K562 (cell line): ENCODE results near the gene NELFE. TPM values are rescaled to one million over a fixed set of nuclear protein-coding genes. Genes with fewer than 3 reads are reported as not detected.

Experiments used
- CEBPB ChIP-seq: fragments of 450-650 bp; IDR thresholded peaks from 2 replicates; pipeline ENCODE4 v1.6.1; 2016; ENCODE audit warnings: missing genetic modification characterization, missing compliant biosample characterization
- HDAC1 ChIP-seq, 2 experiments: fragments of 450-650 bp; IDR thresholded peaks; 2 replicates each; pipeline ENCODE4 v1.6.1; 2016 to 2017; ENCODE audit warnings: inconsistent platforms in 1 of 2, mild to moderate bottlenecking in 1 of 2, moderate library complexity in 1 of 2
- LARP7 ChIP-seq: fragments of 450-650 bp; IDR thresholded peaks from 2 replicates; pipeline ENCODE4 v1.6.1; 2016
- NFRKB ChIP-seq: fragments of 450-650 bp; IDR thresholded peaks from 2 replicates; pipeline ENCODE4 v1.6.1; 2016; ENCODE audit warnings: low read depth
- NR4A1 ChIP-seq, 2 experiments: fragments of 250-450 bp in 1 of 2; fragments of 450-650 bp in 1 of 2; sonication (Bioruptor Pico) in 1 of 2; IDR thresholded peaks; 2 replicates each; pipeline versions ENCODE4 v1.4.0 to v1.6.1; 2016 to 2020; ENCODE audit warnings: mild to moderate bottlenecking in 2 of 2, missing compliant biosample characterization in 1 of 2, missing genetic modification characterization in 1 of 2, moderate library complexity in 1 of 2
- PCBP2 ChIP-seq: fragments of 200-400 bp; formaldehyde crosslinking; IDR thresholded peaks from 2 replicates; pipeline ENCODE4 v1.6.1; 2018; ENCODE audit warnings: low read length, low read depth, mild to moderate bottlenecking, moderate library complexity; ENCODE audit not compliant: poor library complexity, severe bottlenecking
- U2AF1 ChIP-seq: fragments of 200-400 bp; formaldehyde crosslinking; optimal IDR thresholded peaks from 2 replicates; pipeline ENCODE3; 2017; ENCODE audit warnings: mild to moderate bottlenecking, low read depth, low read length, moderate library complexity
- YBX1 ChIP-seq: fragments of 450-650 bp; IDR thresholded peaks from 2 replicates; pipeline ENCODE4 v1.7.1; 2016; ENCODE audit warnings: mild to moderate bottlenecking
- ZBTB1 ChIP-seq: sonication (generic); formaldehyde crosslinking; IDR thresholded peaks from 2 replicates; pipeline ENCODE4 v1.8.1; 2023; ENCODE audit warnings: missing genetic modification reagents, low read depth, mild to moderate bottlenecking, borderline replicate concordance
- ZNF347 ChIP-seq: fragments of 450-650 bp; formaldehyde crosslinking; IDR thresholded peaks from 2 replicates; pipeline ENCODE4 v1.4.0; 2020; ENCODE audit warnings: low read depth, mild to moderate bottlenecking, moderate library complexity
- ZNF79 ChIP-seq: fragments of 250-450 bp; sonication (Bioruptor Pico); IDR thresholded peaks from 2 replicates; pipeline ENCODE4 v1.4.0; 2020; ENCODE audit warnings: low read depth, mild to moderate bottlenecking, moderate library complexity
- polyA plus RNA-seq, 8 experiments: library from polyadenylated mRNA; depleted of rRNA in 4 of 8; stranded (reverse) in 5 of 8; unstranded in 3 of 8; fragments of >200 nt; fragmentation: Nextera tagmentation in 2 of 8; fragmentation: Illumina TruSeq in 1 of 8; extraction: Ambion mirVana in 2 of 8; extraction: Trizol in 1 of 8; gene quantifications; 2 replicates each; pipeline versions ENCODE4 v1.2.1 to v1.2.3, GENCODE V29; 2011 to 2014; ENCODE audit warnings: inconsistent platforms in 1 of 8, missing spikeins in 1 of 8
- total RNA-seq, 7 experiments: library from RNA; depleted of rRNA in 6 of 7; stranded (reverse); fragments of >200 nt in 6 of 7; fragmentation: Illumina TruSeq in 2 of 7; extraction: Trizol in 2 of 7; gene quantifications; 2 replicates each; pipeline versions ENCODE4 v1.2.1 to v1.2.3, GENCODE V29; 2011 to 2021; ENCODE audit warnings: low replicate concordance in 1 of 7
- TF ChIP-seq, protein P1 (sequence below): fragments of 450-650 bp; IDR thresholded peaks from 2 replicates; pipeline ENCODE4 v1.6.1; 2016; ENCODE audit warnings: low read depth
- TF ChIP-seq, protein P2 (sequence below): fragments of 450-650 bp; IDR thresholded peaks from 2 replicates; pipeline ENCODE4 v1.6.1; 2018; ENCODE audit warnings: mild to moderate bottlenecking, low read depth; ENCODE audit not compliant: partially characterized antibody
- TF ChIP-seq, protein P3 (sequence below): fragments of 250-450 bp; sonication (Bioruptor Pico); IDR thresholded peaks from 2 replicates; pipeline ENCODE4 v1.8.0; 2022; ENCODE audit warnings: inconsistent platforms, mild to moderate bottlenecking, moderate library complexity, borderline replicate concordance

The NELFE gene
- total and polyA plus RNA-seq, 9 of the 15 experiments (the other 6 are each of a cell fraction or from before 2014, with no cell fraction given) = 15.2 to 157 (median 91.5) TPM

DNA sequence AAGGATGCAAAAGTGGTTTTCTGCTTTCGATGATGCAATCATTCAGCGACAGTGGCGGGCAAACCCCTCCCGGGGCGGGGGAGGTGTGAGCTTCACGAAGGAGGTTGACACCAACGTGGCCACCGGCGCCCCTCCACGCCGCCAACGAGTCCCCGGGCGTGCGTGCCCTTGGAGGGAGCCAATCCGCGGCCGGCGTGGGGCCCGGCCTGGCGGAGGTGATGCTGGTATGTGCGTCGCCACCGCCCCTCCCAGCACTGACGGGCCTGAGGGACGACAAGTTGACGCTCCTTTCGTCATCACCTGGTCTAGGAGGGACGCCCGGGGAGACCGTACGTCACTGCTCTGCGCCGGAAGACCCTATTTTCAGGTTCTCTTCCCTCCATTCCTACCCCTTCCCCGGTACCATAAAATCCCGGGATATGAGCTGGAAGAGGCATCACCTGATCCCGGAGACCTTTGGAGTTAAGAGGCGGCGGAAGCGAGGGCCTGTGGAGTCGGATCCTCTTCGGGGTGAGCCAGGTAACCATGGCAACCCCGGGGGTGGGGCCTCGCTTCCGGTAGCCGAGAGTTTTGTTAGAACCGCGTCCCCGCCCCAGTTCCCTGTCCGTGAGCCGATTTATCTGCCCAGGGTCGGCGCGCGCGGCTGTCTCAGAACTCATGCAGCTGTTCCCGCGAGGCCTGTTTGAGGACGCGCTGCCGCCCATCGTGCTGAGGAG is 13.4 kb upstream of the NELFE start, which contains the start of gene DXO (continued):
- TF ChIP-seq, protein P1, sequence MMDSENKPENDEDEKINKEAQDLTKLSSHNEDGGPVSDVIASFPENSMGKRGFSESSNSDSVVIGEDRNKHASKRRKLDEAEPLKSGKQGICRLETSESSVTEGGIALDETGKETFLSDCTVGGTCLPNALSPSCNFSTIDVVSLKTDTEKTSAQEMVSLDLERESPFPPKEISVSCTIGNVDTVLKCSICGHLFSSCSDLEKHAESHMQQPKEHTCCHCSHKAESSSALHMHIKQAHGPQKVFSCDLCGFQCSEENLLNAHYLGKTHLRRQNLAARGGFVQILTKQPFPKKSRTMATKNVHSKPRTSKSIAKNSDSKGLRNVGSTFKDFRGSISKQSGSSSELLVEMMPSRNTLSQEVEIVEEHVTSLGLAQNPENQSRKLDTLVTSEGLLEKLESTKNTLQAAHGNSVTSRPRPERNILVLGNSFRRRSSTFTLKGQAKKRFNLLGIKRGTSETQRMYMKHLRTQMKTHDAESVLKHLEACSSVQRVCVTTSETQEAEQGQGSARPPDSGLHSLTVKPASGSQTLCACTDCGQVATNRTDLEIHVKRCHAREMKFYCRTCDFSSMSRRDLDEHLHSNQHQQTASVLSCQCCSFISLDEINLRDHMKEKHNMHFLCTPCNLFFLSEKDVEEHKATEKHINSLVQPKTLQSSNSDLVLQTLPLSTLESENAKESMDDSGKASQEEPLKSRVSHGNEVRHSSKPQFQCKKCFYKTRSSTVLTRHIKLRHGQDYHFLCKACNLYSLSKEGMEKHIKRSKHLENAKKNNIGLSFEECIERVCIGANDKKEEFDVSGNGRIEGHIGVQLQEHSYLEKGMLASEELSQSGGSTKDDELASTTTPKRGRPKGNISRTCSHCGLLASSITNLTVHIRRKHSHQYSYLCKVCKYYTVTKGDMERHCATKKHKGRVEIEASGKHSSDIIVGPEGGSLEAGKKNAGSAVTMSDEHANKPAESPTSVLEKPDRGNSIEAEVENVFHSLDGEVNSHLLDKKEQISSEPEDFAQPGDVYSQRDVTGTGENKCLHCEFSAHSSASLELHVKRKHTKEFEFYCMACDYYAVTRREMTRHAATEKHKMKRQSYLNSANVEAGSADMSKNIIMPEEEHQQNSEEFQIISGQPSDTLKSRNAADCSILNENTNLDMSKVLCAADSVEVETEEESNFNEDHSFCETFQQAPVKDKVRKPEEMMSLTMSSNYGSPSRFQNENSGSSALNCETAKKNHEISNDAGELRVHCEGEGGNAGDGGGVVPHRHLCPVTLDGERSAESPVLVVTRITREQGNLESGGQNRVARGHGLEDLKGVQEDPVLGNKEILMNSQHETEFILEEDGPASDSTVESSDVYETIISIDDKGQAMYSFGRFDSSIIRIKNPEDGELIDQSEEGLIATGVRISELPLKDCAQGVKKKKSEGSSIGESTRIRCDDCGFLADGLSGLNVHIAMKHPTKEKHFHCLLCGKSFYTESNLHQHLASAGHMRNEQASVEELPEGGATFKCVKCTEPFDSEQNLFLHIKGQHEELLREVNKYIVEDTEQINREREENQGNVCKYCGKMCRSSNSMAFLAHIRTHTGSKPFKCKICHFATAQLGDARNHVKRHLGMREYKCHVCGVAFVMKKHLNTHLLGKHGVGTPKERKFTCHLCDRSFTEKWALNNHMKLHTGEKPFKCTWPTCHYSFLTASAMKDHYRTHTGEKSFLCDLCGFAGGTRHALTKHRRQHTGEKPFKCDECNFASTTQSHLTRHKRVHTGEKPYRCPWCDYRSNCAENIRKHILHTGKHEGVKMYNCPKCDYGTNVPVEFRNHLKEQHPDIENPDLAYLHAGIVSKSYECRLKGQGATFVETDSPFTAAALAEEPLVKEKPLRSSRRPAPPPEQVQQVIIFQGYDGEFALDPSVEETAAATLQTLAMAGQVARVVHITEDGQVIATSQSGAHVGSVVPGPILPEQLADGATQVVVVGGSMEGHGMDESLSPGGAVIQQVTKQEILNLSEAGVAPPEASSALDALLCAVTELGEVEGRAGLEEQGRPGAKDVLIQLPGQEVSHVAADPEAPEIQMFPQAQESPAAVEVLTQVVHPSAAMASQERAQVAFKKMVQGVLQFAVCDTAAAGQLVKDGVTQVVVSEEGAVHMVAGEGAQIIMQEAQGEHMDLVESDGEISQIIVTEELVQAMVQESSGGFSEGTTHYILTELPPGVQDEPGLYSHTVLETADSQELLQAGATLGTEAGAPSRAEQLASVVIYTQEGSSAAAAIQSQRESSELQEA = no peak
- TF ChIP-seq NR4A1 (CRISPR knock-in tag; IDR thresholded peaks at IDR 0.05) (0 out of 2 replicates have a peak, but pooled peaks have one; percentile 66), NR4A1 (tag; IDR thresholded peaks at IDR 0.05) (peak; percentile 60; the same call in 1 of the 2 replicates), YBX1 (no peak), ZBTB1 (CRISPR knock-in tag) (peak; percentile 21; the same call in 1 of the 2 replicates), NFRKB (peak; percentile 52), ZNF79 (peak; percentile 66; the same call in 1 of the 2 replicates), CEBPB (tag) (peak; percentile 100), LARP7 (0 out of 2 replicates have a peak, but pooled peaks have one; percentile 67), ZNF347 (CRISPR knock-in tag) (0 out of 2 replicates have a peak, but pooled peaks have one; percentile 58), PCBP2 (no peak), HDAC1 (IDR thresholded peaks at IDR 0.05) (peak in 1 of 2 experiments; percentile 91; a peak in 2 of 4 replicates), U2AF1 (no peak)
- TF ChIP-seq, protein P2, sequence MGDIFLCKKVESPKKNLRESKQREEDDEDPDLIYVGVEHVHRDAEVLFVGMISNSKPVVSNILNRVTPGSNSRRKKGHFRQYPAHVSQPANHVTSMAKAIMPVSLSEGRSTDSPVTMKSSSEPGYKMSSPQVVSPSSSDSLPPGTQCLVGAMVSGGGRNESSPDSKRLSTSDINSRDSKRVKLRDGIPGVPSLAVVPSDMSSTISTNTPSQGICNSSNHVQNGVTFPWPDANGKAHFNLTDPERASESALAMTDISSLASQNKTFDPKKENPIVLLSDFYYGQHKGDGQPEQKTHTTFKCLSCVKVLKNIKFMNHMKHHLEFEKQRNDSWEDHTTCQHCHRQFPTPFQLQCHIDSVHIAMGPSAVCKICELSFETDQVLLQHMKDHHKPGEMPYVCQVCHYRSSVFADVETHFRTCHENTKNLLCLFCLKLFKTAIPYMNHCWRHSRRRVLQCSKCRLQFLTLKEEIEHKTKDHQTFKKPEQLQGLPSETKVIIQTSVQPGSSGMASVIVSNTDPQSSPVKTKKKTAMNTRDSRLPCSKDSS = no peak
- TF ChIP-seq, protein P3, sequence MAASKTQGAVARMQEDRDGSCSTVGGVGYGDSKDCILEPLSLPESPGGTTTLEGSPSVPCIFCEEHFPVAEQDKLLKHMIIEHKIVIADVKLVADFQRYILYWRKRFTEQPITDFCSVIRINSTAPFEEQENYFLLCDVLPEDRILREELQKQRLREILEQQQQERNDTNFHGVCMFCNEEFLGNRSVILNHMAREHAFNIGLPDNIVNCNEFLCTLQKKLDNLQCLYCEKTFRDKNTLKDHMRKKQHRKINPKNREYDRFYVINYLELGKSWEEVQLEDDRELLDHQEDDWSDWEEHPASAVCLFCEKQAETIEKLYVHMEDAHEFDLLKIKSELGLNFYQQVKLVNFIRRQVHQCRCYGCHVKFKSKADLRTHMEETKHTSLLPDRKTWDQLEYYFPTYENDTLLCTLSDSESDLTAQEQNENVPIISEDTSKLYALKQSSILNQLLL (CRISPR knock-in tag) = no peak
